ENCODE data around the gene IL1RAP.

The IL1RAP gene

DNA sequence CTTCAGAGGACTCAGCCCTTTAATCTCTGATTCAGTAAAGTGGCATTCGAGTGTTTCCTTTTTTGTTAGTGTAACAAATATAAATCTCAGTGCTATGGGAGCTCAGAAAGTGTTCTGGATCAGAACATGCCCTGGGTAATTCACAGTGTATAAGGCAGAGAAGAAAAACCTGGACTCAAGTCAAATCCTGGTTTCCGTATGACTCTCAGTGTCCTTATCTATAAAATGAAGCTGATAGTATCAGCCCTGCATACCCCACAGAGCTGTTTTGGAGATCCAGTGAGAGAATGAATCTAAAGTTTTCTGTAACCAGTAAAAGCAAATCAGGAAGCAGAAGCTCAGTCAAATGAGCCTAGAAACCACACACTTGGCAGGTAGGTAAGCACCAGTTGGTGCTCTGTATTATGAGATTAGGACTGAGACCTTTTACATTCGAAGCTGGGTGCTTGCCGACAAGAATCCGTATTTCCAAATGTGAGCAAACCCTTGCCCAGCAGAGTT, 67.2 kb downstream of the IL1RAP start:
- no peak for DNase-seq

DNA sequence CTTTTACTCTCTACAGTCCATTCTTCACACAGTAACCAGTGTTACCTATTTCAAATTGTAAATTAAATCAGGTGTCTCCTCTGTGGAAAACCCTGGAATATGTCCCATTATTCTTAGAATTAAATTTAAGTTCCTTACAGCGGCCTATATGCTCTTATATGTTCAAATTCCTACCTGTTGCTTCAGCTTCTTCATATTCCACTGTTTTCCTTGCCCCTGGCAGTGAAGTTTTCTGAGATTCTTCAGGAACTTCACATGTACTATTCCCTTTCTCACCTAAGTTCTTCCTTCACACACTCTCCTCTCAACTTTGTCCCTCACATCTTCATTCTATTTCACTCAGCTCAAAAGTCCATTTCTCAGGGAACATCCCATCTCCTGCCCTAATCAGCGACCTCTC, 68.8 kb downstream of the IL1RAP start:
- DNase-seq = no peak

DNA sequence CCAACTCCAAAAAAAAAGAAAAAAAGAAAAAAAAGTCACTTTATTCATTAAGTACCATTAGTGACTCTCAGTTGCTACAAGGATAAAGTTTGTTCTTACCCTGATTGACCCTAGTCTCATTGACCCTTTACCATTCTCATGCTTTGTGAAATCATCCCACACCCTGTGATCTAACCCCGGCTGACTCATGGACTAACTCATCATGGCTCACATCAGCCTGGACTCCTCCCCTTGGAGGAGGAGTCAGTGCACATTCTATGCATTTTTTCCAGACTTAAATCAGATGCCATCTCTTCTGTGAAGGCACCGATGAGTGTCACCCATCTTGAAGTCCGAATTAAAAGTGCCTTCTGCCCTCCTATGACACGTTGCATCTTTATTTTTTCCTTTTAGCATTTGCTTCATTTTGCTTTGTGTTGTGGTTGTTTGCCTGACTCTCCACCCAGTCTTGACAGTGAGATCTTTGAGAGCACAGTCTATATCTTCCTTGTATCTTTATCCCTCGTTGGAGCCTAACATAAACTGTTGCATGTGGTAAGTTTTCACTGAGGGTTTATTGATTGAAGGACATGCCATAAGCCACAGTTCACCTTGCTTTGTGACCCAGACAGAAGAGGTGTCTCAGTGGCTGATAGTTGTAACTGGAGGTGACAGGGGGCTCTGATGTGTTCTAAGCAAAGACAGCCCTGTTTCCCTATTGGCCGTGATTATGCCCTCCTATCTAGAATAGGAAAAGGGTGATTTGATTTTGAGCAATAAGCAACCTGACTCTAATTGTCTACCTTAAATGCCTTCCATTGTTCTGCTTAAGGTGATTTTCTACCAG, 72.1 kb downstream of the IL1RAP start:
- no peak for DNase-seq

DNA sequence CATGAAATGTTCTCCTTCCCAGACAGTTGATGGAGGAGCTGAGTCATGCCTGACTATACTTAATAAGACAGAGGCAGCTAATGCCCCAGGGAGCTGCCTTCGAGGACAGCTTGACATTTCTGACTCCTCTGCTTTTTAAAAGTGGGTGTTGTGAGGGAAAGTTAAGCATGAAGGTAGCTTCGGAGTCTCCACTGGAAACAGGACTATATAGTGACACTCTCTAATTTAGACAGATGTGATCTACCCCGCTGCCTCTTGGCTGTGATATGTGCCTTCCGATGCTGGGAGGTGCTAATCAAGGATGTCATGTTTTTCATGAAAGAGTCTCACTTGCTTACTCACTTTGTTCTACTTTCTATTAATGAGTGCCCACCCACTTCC, 72.7 kb downstream of the IL1RAP start:
- no peak for DNase-seq

DNA sequence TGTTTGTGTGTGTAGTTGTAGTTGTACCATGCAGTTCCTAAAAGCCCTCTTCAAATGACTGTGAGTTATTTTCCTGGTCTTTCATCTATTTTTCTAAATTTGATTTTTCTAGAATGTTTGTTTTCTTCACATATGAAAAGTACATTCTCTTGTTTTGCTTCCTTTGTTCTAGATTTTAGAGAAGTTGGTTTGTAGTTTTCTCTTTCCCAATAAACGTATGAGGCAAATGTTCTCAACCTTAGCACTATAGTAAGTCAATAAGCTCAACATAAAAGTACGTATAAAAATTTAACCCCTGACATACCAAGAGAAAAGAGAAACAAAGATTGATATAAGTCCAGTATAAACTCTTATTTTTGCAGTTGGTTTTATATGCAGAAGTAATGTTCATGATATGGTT, 74.7 kb downstream of the IL1RAP start:
- no peak for DNase-seq

DNA sequence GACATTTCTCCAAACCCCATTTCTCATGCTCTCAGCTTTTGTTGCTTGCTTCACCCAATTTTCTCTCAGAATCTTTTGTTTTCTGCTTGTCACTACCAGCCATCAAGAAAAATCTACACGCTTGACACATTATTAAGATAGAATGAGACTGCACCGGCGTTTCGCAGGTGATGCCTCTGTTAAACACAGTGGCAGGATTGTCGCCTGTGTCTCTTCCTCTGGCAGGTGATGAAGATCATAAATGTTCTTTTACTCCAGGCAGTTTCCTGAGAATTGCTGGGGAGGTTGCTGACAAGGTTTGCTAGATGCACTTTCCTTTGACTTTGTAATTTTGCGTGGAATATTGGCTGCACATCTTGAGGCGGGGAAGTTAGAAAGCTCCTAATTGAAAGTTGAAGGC, 75.4 kb downstream of the IL1RAP start:
- DNase-seq = no peak

DNA sequence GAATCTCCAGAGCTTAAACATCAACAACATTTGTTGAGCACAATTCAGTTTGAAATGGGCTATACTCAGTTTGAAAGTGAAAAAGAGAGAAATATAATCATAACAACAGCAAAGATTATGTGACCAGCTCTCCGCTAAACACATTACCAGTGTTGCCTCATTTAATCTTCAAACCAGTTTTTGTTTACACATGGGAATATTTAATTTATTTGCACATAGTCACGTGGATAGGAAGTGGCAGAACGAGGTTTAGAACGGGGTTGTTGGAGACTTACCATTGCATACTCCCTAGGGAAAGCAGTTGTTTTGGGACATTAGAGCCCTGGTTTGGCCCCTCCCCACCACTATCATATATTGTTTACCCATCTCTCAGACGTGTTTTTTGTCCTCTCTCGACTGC, 77.2 kb downstream of the IL1RAP start:
- DNase-seq = no peak

DNA sequence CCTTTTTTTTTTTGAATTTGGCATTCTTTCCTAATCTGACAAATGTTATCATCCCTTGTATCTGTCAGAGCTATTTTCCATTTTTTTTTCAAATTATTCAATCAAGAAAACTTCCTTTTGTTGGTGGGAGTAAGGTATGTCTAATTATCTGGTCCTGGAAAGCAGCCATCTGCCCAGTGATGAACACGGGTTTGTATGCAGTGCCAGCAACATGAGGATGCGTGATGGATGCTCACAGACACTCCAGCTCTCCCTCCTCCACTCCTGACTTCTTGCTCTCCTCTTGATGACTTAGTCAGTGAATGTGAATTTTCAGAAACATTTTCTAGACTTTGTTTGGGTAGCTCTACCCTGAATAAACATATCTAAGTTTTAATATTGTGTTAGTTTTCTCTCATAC, 79.2 kb downstream of the IL1RAP start:
- DNase-seq = no peak

DNA sequence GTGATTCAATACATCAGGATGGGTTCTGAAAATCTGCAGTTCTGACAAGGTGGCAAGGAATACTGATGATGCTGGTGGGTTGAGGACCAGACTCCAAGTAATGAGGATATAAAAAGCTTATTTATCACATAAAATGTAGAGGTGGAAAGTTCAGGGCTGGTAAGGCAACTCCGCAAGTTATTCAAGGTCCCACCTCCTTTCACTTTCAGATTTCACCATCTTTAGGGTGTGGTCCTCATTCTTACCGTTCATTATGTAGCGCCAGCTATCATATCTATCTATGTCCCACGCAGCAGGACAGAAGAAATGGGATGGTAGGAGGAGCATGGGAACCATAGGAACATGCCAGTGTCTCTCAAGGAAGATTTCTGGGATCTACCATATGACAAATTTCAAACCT, 80.3 kb downstream of the IL1RAP start:
- DNase-seq = no peak

DNA sequence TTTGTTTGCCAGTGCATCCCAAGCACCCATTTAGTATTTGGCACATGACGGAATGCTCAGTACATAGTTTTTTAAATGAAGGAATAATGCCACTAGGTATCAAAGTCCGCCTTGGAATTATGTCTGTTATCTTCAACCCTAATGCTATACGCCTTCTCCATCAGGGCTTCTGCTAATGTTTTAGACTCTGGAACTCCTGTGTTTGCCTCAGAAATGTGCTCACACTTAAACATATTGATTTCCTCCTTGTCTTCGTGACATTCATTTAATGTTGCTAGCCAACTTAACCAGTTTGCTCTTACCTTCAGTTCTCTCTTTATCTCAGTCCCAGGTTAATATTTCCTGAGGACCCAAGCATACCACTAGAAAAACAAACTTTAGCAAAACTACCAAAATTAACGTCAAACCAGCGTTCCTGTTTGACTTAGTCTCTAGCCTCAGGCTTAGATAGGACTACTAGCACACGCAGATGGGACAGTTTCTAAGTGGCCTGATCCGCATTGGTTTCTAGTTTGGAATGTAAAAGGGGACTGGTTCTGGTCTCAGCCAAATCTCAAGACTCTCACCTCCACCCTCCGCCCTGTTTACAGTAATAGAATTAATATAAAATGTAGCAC, 81.4 kb downstream of the IL1RAP start:
- DNase-seq = no peak

DNA sequence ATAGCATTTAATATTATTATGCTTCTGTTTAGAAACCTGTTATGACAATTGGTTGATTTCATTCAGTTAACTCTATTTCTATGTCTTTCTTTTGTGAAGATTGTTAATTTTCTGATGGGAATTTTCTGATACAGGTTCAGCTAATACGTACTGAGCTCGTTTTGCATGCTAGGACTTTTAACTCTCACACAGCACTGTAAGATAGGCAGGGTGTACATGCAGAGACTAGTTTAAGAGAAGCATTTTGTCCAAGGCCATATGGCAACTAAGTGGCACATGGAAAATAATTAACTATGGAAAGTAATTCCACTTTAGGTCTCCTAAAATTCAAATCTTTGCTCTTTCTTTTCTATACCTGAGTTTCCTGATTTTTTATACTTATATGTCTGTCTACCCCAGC, 81.9 kb downstream of the IL1RAP start:
- DNase-seq = peak; percentile 37 to 66

DNA sequence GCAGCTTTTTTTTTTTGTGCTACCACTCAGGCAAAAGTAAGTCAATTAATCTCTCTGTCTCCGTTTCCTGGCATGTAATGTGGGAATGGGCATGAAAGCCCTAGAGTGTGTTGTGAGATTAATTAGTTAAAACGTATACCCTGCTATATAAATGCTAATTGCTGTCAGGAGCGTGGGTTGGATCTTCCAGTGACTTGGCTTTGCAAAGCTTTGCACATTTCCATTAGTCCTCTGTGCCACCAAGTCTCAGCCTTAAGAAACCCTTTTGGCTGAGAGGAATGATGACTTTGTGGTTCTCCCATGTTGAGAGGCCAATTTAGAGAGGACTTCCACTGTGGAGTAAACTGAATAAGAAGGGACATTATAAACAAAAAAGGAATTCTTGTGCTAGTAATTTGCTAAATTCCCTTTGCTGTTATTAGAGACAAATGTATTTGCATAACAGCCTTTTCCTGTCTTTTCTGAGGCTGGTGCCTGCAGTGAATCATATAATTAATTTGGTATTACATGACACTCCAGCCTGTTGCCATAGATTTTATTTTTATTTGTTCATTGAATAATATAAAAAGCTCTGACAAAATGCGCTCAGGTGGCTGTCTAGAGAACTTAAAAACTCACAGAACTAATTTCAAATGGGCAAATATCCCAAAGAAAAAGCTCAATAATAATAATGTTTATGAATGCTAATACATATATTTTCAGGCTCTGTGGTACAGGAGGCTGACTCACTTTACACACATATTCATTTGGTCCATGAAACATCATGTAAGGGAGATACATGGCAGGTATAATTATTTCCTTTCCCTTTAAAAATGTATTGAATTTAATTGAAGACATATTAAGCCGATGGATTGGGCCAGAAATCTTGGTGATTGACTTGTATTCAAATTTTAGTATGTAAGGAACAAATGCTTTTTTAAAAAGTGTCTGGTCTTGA, 82.7 kb downstream of the IL1RAP start:
- peak in 1 of 2 experiments; percentile 44 for DNase-seq

DNA sequence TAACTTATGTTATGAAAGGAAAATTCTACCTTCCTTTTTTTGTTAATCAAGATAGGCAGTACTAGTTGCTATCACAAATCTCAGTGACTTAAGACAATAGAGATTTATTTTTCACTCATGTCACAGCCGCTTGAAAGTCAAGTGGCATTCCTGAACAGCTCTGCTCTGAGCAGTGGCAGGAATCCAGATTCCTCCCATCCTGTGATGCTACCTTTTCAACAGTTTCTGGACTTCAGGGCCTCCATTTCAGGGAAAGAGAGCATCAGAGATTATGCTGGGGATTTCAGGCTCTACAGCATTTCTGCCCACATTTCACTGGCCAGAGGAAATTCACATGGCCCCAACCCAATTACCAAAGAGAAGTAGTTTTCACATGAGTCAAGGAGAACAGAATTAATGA, 83.4 kb downstream of the IL1RAP start:
- DNase-seq = no peak

DNA sequence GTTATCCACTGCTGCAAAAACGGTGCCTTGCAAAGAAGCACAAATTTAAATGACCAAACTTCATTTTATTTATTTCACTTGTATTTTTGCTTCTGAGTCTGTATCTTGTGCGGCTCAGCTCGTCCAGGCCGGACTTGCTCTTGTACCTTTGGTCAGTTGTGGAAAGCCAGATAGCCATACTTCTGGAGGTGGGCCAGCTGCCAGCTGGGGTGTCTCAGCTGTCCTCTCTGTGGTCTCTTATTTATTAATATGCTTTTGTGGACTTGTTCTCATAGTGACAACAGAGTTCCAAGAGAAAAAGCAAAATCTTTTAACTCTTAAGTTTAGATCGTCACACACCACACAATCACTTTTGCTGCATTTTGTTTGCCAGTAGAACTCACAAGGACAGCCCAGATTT, 87.7 kb downstream of the IL1RAP start:
- DNase-seq = no peak

DNA sequence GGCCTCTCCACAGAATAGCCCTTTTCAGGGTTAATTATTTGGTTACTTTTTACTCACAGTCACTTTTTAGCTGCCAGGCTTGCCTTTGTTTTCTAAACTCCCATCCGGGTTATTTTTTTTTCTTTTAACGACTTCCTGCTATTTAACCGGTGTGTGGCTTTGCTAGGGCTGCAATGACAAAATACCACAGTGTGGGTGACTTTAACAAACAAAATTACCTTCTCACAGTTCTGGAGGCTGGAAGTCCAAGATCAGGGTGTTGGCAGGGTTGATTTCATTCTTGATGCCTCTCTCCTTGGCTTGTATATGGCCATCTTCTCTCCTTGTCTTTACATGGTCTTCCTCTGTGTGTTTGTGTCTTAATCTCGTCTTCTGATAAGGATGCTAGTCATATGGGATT, 91.5 kb downstream of the IL1RAP start:
- no peak for DNase-seq

DNA sequence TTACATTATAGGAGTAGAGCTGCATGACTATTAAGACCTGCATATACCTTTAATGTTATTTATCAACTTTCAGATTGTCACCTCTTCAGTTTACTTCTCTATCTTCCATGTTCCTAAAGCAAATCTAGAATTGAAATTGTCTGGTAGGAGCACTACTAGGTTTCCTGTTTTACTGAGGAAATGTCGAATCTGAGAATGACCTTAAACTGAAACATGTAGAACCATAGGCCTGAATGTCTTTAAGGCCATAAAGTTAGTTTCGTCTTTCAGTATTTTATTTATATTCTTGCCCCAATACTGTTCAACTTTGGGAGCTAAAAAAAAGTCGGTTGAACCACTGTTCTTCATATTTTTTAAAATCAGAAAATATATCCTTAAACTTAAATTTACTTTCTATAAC, 92.7 kb downstream of the IL1RAP start:
- DNase-seq = no peak

DNA sequence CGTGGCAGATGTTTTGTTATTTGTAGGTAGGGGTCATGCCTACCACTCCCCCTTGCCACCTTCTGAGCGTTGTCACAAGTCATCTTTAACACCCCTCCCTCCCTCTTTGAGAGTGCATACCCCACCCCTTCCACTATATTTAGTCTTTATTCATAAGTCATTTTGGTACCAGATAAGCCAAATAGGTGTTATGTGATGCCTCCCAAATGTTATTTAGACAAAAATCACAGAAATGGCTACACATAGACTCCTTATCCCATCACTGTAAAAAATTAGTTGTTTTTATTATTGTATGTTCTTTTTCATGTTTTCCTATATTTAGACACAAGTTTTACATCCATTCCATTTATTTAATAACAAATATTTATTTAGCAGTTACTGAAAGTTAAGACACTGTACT, 93.1 kb downstream of the IL1RAP start:
- DNase-seq = no peak

DNA sequence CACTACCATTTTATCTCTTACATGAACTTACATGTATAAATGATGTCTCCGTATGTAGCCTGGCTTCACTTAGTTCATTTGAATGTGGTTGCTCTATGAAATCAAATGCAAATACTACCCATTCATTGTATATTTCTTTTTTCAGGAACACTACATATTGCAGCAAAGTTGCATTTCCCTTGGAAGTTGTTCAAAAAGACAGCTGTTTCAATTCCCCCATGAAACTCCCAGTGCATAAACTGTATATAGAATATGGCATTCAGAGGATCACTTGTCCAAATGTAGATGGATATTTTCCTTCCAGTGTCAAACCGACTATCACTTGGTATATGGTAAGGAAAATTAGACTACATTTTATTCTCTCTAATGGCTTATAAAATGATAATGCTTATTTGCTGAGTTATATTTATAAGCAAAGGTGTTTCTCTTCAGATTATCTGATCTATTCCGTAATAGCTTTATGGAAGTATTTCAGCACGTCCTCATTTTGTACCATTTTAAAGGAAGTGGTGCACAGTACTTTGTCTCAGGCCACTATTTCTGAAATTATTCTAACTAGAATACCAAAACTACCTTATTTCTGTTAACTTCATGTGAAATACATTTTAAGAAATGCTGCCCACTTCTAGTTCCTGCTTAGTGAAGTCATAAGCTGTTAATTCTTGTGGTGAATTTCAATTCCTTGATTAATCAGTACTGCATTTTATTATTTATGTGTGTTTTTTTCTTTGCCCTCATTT, 95.1 kb downstream of the IL1RAP start:
- no peak for DNase-seq

DNA sequence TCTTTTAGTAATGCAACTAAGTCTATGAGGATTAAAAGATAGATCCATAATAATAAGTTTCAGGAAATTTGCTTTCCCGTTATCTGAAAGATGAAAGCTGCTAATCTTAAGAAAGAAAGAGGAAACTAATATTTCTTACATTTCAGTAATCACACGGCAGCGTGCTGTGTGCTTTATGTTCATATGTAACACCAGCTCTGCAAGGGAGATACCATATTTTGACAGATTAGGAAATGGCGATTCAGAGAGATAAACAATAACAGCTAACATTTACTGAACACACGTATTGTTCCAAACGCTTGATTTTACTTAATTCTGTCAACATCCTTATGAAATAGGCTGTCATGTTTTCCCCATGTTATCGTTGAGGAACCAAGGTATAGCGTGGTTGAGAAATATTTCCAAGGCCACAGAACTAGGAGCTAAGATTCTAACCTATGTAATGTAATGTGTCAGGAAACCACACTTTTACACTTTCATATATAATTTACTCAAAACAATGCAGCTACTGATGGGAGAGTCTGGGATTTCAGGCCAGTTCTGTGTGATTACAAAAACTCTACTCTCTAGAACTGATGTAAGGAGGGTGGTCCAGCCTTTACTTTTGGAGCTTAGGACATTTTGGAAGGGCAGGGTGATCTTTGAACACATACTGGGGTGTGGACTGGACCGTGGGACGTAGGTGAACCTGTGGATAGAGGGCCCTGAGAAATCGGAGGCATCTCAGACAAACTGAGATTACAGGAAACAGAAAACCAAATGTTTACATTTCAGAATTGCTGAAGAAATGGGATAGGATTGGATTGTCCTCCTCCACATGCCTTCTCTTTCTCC, 100.6 kb downstream of the IL1RAP start:
- no peak for DNase-seq

DNA sequence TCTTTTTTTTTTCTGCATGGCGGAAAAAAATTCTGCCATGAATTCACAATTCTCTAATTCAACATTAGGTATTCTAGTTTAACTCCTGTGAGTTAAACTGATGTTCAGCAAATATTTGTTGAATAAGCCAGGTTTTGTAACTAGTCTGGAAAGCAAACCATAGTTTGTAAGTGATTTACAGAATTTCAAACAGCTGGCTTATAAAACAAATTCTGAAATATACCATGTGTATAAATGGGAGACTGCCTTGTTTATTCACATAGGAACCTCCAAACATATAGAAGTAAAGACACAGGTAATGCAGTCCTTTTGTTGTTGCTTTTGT, 101.1 kb downstream of the IL1RAP start:
- DNase-seq = no peak

DNA sequence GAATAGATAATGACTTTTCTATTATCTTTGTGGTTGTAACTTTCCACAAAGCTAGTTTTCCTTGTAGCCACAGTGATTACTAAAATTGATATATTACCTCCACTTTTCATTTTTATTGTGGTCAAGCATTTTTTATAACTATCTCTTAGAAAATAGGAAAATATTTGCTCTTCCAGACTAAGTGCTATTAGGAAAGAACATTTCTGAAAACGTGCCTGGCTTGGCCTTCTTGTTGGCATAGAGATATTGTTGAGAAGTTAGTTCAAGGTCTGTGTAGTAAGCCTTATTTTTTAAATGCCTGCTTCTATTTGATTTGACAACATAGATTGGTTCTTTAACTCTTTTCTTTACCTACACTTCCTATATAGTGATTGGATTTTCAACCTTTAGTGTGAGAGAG, 101.7 kb downstream of the IL1RAP start:
- DNase-seq = no peak

DNA sequence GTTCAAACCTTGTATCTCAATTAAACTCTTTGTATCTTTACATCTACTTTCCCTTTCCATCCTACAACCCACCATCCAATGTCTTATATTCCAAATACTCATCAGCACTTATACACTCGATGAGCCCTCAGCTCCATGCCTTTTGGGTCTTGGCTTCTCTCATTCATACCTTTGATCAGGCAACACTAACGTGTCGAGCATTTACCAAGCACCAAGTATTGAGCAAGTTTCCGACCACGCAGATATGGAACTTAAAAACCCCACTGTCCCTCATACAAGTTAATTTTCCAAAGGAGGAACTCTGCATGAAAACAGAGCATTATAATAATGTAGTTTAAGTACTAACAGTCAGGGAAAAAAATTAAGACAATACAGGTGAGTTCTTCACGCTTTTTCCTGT, 102.8 kb downstream of the IL1RAP start:
- DNase-seq = no peak
